Stimulated activated CD4-positive, alpha-beta T cell treated with anti-CD3 and anti-CD28 coated beads, Interleukin-4, amount 100 ng/mL, for 24 hours (primary cell): ENCODE data around the gene TAX1BP3.
A peak's percentile ranks its signal among the peaks of the same experiment; 100 is the strongest.

Experiments used
- DNase-seq: peaks from one replicate; pipeline ENCODE4 v3.0.0-alpha.2; 2020

Gene TAX1BP3

GRCh38 chr17:3657874-3658783 lies 10.2 kb downstream of the TAX1BP3 start:
- DNase-seq, result no peak

GRCh38 chr17:3657588-3657869 lies 10.8 kb downstream of the TAX1BP3 start:
- no peak for DNase-seq

- no peak for DNase-seq
Observed at GRCh38 chr17:3656755-3657587, 11.4 kb downstream of the TAX1BP3 start.

GRCh38 chr17:3656353-3656752 lies 12.0 kb downstream of the TAX1BP3 start:
- no peak for DNase-seq

DNA sequence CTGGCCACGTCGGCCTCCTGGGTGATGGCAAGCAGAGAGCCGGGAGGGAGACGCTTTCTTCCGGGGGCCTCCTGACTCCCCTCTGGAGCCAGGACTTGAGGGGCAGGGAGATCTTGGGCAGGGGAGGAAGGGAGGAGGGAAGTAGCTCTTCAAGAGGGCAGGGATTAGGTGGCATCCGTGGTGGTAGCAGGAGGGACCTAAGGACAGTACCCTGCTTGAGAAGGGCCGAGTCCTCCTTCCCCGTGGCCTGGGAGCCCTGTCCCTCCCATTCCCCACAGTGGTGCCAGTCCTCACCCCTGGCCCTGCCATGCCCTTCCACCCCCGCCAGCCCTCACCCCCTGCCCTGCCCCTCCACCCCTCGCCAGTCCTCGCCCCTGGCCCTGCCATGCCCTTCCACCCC lies 12.6 kb downstream of the TAX1BP3 start:
- no peak for DNase-seq

DNA sequence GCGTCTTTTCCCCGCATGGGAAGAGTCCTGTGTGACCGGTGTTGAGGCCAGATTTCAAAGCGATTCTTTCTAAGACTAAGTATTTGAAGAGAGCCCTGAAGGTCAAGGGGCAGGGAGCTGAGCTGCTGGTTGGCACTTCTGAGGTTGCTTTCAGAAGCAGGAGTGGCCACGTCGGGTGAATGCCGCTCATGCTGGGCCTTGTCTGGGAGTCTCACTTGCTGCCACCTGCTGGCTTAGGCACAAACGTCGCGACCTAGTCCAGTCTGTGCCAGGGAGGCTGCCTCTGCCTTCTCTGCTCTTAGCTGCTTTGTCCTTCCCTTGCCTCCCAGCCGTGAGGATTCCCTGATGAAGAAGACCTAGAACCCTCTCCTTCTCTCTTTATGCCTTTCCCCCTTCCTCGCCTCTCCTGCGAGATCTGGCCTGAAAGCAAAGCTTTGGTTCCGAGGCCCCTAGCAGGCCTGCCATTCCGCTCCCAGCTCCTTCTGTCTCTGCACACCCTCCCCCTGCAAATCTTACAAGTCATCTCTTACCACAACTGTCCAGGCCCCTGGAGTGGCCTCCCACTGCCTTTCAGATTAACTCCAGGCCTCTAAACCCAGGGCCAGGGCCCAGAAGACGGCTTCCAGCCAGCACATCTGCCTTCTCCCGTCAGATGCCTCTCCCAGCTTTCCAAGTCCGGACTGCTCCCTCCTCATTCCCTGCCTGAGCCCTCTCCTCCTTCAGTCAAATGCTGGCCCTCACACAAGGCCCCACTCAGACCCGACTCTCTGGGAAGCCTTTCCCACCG lies 20.4 kb downstream of the TAX1BP3 start:
- peak; percentile 44 for DNase-seq

- no peak for DNase-seq
Observed at GRCh38 chr17:3647251-3647650, 21.1 kb downstream of the TAX1BP3 start.

GRCh38 chr17:3645310-3645709 lies 23.1 kb downstream of the TAX1BP3 start:
- no peak for DNase-seq

DNA sequence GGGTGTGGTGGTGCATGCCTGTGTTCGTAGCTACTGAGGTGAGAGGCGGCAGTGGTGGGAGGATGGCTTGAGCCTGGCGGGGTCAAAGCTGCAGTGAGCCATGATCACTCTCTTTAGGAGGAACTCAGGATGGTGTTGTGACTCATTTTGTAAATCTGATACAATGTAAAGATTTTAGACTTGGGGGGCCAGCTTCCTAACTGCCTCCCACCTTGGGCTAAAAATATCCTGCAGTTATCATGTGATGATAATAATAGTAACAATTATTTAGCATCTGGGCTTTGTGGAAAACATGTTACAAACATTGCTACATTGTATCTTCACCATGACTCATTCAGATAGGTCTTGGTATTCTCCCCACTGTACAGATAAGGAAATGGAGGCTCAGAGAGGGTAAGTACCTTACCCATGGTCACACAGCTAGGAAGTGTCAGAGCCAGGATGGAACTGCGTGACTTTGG lies 24.5 kb downstream of the TAX1BP3 start:
- DNase-seq, result no peak

DNA sequence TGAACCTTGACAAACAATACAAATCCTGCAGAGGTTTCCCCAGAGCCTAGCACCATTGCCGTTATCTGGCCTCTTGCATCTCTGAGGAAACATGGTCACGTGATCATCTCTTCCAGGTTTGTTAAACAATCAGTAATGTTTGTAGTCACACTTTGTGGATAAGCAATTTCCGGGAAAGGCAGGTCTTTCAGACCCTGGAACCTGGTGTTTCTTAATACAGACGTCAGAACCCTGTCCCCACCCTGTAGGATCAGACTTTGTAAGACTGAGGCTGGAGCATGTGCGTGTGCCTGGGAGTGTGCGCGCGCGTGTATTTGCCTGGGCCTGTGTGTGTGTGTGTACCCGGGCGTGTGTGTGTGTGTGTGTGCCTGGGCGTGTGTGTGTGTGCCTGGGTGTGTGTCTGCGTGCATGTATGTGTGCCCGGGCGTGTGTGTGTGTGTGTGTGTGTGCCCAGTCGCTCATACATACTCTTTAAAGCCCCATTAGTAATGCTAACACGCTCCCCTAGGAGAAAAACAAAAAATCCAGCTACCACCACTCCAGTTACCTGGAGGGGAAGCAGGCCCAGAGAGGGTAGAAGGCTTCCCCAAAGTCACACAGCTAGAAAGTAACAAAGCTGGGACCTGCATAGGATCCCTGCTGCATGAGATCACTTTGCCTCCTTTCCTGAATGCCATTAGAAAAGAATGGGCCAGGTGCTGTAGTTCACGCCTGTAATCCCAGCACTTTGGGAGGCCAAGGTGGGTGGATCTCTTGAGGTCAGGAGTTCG lies 26.5 kb downstream of the TAX1BP3 start:
- no peak for DNase-seq

DNA sequence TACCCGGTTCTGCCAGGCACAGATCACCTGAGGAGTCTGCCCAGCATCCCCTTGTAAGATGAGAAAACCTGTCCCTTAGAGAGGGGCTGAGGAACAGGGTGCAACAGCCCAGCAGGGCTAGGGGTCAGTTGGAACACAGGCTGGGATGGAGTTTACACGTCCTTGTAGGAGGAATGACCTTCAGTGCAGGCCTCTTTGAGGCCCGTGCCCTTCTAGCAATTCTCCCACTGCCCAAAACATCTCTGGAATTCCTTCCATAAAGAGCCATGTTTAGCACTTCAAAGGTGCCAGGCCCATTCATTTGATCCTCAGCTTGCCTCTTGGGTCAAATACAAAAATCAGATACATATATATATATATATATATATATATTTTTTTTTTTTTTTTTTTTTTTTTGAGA lies 27.4 kb downstream of the TAX1BP3 start:
- DNase-seq, result no peak

DNA sequence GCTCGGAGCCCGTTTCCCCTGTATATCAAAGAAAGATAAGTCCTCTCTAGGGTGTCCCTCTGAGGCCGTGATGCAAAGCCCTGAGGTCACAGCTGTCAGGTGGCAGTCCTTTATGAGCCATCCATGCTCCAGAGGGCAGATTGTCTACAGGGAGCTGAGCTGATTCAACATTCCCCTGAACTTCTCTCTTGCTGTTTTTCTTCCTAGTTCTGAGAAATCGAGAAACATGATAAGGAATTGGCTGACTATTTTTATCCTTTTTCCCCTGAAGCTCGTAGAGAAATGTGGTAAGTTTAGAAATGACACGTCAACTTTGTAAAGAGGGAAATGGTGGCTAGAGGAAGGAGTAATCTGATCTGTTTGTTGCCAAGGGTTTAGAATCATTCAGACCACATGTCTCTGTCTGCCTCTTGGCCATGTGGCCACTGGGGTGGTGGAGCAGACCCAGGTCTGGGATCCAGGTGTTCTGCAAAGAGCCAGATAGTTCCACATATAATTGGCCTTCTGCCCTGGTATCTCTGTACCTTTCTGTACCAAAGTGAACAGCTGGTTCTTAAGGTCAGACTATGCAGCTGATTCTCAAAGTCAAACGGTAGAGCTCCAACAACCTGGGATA lies 28.3 kb downstream of the TAX1BP3 start:
- DNase-seq, result peak; percentile 19

GRCh38 chr17:3636908-3637373 lies 31.4 kb downstream of the TAX1BP3 start:
- DNase-seq, result no peak

GRCh38 chr17:3636154-3636907 lies 32.0 kb downstream of the TAX1BP3 start, which contains the start of the genes CTNS and SHPK:
TSS of gene CTNS (plus strand) at chr17:3636760. CDS start at chr17:3640207, 3,447 bp downstream.
TSS of gene SHPK (minus strand) at chr17:3636250. CDS start at chr17:3636219, 31 bp downstream.
- peak; percentile 95 for DNase-seq

- no peak for DNase-seq
Observed at GRCh38 chr17:3635474-3636153, 32.8 kb downstream of the TAX1BP3 start.

DNA sequence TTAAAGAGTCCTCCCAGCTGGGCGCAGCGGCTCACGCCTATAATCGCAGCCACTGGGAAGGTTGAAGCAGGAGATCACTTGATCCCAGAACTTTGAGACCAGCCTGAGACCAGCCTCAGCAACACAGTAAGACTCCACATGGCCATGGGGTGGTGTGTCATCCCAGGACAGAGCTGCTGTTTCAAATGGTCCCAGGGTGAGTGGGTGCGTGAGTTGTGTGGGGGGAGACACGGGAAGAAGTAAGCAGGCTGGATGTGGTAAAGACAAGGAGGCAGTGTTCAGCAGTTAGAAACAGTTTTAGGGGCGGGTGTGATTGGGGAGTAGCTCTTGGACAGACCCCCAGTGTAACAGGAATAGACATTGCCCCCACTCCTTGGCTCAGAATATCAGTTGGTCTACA lies 36.1 kb downstream of the TAX1BP3 start:
- no peak for DNase-seq

- DNase-seq, result no peak
Observed at GRCh38 chr17:3630781-3631180, 37.6 kb downstream of the TAX1BP3 start.

- no peak for DNase-seq
Observed at GRCh38 chr17:3627769-3628167, 40.6 kb downstream of the TAX1BP3 start.

GRCh38 chr17:3626831-3627768 lies 41.3 kb downstream of the TAX1BP3 start:
- no peak for DNase-seq
